HG03469 (cell line): ENCODE measurements around the gene RBL1.
"Not testable (repeated sequence)": the region's sequence is repeated elsewhere in the genome, so short reads cannot be mapped to it uniquely, and the experiment has no call there.

Experiments
- ATAC-seq: cut with Tn5 transposase; IDR thresholded peaks from one replicate; pipeline ENCODE4 v1.9.1; 2021; ENCODE audit warnings: mild to moderate bottlenecking, moderate library complexity, moderate number of reproducible peaks; ENCODE audit not compliant: unreplicated experiment

Gene RBL1

DNA sequence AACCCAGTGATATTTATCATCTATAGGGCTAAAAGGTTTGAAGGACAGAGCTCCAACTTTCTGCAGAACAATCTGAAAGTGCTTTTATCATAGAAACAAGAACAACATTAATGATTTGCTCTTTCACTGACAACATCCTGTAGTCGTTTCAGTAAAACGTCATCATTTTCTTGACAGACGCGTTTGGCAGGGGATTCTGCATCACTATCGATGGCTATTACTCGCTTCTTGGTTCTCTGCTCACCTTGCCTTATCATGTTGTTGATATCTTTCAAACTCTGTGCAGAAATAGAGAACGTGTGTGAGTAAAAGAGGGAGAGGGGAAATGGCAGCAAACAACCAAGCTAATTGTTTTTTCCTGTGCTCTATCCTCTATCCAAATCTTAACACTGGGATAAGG lies 97.1 kb downstream of the RBL1 start:
- ATAC-seq, result no peak

DNA sequence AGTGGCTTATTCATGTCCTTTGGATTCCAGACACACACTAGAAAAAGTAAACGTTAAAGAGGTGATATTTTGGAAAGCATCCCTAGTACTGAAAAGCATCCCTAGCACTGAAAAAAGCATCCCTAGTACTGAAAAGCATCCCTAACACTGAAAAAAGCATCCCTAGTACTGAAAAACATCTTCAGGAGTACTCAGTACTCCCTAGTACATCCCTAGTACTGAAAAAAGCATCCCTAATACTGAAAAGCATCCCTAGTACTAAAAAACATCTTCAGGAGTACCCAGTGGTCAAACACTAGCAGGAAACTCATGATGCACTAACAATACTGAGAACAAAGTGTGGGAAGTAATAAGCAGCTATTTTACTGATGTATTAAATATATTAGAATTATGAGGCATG lies 98.7 kb downstream of the RBL1 start:
- ATAC-seq, result no peak

DNA sequence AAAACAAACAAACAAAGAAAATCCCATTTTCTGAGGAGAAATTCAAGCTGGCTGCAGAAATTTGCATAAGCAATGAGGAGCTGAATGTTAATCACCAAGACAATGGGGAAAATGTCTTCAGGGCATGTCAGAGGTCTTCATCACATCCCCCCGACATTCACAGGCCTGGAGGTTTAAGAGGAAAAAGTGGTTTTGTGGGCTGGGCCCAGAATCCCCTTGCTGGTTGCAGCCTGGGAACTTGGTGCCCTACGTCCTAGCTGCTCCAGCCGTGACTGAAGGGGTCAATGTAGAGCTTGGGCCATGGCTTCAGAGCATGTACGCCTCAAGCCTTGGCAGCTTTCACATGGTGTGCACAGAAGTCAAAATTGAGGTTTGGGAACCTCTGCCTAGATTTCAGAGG lies 101.6 kb downstream of the RBL1 start:
- not testable (repeated sequence) for ATAC-seq

DNA sequence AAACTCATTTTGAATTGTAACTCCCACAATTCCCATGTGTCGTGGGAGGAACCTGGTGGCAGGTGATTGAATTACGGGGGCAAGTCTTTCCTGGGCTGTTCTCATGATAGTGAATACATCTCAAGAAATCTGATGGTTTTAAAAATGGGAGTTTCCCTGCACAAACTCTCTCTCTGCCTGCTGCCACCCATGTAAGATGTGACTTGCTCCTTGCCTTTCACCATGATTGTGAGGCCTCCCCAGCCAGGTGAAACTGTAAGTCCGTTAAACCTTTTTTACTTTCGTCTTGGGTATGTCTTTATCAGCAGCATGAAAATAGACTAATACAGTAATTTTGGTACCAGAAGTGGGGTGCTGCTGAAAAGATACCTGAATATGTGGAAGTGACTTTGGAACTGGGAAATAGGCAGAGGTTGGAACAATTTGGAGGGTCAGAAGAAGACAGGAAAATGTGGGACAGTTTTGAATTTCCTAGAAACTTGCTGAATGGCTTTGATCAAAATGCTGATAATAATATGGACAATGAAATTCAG lies 102.9 kb downstream of the RBL1 start:
- ATAC-seq, result no peak

DNA sequence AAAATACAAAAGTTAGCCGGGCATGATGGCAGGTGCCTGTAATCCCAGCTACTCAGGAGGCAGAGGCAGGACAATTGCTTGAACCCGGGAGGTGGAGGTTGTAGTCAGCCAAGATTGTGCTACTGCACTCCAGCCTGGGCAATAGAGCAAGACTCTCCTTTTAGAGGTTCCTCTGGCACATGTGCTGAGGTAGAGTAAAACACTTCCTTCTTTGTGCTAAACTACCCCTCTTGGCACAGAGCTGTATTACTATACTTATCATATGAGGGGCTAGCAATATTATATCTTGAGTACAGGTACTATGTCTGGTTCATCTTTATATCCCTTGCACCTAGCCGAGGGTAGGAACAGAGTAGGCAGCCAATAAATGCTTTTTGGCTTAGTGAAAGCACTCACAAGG lies 104.1 kb downstream of the RBL1 start:
- ATAC-seq, result no peak

DNA sequence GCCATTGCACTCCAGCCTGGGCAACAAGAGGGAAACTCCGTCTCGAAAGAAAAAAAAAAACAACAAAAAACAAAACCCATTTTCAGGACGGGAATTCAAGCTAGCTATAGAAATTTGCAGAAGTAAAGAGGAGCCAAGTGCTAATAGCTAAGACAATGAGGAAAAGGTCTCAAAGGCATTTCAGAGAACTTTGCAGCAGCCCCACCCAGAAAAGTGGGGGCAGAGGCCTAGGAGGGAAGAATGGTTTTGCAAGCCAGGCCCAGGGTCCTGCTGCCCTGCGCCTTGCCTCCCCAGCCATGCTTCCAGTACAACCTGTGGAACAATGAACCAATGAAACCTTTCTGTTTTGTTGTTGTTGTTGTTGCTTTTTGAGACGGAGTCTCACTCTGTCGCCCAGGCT lies 106.0 kb downstream of the RBL1 start:
- ATAC-seq, result no peak

DNA sequence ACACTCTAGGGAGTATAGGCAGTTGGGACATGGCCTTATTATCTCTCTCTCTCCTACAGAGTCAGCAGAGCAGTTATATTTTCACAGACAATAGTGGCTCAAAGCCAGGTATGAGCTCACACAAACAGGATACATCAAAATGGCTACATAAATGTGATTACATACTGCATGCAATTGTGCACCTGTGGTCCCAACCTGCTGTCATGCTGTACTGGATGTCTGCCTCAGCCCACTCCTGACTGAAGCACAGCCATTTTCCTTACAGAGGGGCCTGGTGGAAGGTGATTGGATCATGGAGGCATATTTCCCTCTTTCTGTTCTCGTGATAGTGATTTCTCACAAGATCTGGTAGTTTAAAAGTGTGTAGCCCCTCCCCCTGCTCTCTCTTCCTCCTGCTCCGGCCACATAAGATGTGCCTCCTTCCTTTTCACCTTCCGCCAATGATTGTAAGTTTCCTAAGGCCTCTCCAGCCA lies 107.3 kb downstream of the RBL1 start:
- no peak for ATAC-seq

DNA sequence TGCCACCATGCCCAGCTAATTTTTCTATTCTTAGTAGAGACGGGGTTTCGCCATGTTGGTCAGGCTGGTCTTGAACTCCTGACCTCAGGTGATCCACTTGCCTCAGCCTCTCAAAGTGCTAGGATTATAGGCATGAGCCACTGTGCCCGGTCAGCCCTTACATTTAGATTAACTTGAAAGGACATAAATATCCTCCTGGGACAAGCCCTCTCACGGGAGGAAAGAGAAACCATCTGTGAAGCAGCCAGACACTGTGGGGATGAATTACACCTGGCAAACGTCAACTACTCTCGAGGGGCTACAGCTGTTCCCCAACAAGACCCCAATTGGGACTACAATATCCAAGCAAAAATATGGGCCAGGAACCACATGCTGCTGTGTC lies 111.5 kb downstream of the RBL1 start:
- ATAC-seq, result no peak

DNA sequence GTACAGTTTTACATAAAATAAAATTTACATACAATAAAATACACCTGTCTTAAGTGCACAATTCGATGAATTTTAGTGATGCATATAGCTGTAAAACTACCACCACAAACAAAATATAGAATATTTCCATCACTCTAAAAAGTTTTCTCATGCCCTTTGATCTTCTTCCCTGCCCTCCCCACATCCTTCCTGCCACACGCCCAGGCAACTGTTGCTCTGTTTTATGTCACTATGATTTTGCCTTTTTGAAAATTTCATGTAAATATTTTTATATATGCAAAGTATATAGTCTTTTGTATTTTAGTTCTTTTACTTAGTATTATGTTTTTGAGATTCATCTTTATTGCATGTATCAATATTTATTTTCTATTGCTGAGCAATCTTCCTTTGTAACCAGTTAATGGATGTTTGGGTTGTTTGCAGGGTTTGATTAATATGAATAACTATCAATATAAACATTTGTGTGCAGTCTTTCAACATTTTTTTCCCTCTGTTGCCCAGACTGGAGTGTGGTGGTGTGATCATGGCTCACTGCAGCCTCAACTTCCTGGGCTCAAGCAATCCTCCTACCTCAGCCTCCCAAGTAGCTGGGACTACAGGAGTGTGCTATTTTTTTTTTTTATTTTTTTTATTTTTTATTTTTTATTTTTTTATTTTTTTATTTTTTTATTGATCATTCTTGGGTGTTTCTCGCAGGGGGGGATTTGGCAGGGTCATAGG lies 120.5 kb downstream of the RBL1 start:
- ATAC-seq, result no peak

DNA sequence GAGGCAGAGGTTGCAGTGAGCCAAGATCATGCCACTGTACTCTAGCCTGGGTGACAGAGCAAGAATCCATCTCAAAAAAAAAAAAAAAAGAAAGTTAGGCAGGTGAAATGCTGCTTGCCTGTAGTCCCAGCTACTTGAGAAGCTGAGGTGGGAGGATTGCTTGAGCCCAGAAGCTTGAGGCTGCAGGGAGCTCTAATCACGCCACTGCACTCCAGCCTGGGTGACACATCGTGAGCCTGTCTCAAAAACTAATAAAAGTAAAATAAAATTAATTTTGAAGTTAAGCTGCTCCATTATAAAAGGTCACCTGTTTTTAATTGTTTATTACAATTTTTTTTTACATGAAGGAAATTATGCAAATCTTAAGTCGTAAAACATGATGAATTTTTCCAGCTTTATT lies 121.1 kb downstream of the RBL1 start:
- no peak for ATAC-seq

DNA sequence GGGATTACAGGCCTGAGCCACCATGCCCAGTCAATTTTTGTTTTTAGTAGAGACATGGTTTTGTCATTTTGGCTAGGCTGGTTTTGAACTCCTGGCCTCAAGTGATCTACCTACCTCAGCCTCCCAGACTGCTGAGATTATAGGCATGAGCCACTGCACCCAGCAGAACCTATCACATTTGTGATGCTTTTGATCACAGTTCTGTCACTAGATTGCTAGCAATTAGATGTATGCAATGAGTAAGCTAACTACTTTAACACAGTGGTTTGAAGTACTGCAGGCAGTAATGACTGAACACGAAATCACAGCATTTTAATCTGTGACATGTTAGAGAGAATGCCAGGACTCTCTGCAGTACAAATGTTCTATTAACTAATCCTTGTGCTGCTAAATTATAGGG lies 124.7 kb downstream of the RBL1 start:
- no peak for ATAC-seq

DNA sequence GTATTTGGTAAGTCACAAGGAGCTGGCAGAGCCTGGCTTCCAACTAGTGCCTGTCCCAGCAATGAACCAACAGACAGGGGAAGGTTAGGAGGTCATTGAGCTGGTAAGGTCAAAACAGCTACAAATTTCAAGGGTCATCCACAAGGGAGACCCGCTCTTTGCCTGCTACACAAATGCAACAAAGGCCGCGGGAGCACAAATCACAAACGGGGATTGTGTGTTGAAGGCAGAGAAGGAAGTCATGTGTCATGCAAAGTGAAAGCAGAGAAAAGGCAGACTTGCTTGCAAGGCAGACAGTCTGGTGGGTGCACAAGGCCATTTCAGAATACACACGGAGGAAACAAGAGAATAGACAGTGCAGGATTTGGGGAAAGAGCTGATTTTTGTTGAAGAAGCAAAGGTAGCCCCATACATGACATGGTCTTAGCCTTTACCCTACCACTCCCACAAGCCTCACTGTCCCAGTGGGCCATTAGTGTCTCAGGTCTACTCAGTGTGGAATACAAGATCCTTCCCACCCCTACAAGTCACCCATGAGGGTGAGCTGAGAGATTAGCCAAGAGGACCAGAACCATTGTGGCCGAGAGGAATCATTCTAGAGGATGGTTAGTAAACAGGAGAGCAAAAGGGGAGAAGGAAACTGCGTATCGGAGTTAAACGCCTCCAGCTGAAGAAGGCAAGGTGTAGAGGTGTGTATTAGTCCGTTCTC lies 126.2 kb downstream of the RBL1 start:
- ATAC-seq, result no peak

DNA sequence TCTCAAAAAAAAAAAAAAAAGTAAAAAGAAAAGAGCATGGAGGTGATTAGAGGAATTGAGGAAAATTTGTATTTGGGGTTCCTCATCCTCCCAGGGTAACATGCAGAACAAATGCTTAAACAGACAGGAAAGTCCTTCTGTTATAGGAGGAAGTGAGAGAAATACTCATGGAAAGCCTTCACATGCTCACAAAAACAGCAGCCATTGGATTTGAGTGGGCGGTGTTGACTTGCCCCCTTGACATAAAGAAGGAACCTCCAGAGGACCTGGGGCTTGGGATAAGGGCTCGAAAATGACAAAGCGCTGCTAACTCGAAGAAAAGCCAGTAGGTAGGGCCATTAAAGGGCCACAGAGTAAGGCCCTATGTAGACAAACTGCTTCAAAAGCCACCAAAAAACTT lies 126.7 kb downstream of the RBL1 start:
- ATAC-seq, result no peak

DNA sequence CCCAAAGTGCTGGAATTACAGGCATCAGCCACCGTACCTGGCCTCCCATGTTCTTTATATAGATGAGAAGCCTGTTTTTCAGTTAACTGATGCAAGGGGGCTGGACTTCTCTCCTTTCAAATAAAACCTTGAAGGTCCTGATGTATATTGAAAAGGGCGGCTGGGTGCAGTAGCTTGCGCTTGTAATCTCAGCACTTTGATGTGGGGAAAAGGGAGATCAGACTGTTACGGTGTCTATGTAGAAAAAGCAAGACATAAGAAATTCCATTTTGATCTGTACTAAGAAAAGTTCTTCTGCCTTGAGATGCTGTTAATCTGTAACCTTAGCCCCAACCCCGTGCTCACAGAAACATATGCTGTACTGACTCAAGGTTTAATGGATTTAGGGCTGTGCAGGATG lies 128.2 kb downstream of the RBL1 start:
- ATAC-seq, result no peak

DNA sequence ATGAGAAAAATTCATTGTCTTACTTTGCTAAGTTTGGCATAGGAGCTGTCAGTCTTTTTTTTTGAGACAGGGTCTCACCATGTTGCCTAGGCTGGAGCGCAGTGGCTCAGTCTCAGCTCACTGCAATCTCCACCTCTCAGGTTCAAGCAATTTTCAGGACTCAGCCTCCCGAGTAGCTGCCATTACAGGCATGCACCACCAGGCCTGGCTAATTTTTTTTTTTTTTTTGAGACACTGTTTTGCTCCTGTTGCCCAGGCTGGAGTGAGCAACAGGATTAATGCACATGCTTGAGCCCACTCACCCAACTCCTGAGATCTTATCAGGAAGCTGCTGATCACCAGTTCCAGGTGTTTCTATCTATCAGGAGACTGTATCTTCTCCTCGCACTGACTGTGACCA lies 128.8 kb downstream of the RBL1 start:
- ATAC-seq, result not testable (repeated sequence)

DNA sequence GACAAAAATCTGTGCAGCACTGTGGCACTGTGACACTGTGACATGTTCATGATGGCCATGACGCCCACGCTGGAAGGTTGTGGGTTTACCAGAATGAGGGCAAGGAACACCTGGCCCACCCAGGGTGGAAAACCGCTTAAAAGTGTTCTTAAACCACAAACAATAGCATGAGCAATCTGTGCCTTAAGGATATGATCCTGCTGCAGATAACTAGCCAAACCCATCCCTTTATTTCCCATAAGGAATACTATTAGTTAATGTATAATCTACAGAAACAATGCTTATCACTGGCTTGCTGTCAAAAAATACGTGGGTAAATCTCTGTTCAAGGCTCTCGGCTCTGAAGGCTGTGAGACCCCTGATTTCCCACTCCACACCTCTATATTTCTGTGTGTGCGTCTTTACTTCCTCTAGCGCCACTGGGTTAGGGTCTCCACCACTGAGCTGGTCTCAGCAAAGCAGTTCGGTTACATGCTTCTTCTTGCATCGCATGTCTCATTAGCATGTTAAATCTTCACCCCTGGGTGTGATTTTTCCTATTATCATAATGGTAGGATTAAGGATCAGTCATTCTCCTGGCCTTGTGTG lies 133.3 kb downstream of the RBL1 start:
- ATAC-seq, result not testable (repeated sequence)

DNA sequence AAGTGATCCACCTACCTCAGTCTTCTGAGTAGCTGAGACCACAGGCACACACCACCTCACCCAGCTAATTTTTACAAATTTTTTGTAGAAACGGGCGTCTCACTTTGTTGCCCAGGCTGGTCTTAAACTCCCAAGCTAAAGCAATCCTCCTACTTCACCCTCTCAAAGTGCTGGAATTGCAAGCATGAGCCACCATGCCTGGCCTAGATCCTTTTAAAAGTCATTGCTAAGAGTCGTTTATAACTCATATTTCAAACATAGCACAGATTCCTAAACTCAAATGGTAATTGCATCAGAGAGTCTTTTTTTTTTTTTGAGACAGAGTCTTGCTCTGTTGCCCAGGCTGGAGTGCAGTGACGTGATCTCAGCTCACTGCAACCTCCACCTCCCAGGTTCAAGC lies 136.6 kb downstream of the RBL1 start:
- no peak for ATAC-seq

DNA sequence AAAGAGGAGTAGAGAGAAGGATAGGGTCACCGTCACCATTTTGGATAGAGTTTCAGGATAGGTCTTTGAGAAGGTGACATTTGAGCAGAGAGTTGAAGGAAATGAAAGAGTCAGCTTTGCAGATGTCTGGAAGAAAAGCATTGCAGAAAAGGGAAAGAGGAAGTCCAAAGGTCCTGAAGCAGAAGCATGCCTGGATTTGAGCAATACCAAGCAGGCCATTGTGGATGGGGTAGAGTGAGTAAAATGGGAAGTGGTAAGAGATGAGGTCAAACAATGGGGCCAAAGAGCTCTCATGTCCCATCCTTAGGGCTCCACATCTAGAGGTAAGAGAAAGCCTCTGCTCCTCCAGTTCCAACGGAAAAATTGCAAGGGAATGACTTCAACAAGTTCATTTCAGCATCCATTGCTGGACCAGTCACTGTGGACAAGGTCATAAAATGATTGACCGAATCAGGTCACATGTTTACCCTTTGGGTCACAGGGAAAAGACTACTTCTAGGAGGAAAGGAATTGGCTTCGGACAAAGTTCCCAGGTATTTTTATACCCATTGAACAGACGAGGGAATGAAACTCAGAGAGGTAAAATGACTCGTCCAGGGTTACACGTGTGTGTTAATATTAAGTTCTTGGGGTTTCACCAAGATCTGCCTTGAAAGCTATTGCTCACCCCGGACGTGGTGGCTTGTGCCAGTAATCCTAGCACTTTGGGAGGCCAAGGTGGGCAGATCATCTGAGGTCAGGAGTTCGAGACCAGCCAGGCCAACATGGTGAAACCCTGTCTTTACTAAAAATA lies 137.7 kb downstream of the RBL1 start:
- no peak for ATAC-seq

DNA sequence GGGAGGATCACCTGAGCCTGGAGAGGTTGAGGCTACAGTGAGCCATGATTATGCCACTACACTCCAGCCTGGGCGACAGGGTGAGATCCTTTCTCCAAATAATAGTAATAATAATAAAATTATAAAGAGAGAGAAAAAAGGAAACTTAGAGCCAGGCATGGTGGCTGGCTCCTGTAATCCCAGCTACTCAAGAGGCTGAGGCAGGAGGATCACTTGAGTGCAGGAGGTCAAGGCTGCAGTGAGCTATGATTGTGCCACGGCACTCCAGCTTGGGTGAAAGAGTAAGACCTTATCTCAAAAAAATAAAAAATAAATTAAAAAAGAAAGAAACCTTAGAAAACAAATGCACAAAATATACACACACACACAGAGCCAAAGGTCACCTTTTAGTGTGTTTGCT lies 139.1 kb downstream of the RBL1 start:
- ATAC-seq, result no peak

DNA sequence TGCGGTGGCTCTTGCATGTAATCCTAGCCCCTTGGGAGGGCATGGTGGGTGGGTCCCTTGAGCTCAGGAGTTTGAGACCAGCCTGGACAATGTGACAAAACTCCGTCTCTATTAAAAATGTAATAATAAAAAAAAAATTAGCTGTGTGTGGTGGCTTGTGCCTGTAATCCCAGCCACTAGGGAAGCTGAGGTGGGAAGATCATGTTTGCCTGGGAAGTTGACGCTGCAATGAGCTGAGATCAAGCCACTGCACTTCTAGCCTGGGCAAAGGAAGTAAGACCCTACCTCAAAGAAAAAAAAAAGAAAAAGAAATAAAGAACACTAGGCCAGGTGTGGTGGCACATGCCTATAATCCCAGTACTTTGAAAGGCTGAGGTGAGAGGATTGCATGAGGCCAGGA lies 139.8 kb downstream of the RBL1 start:
- no peak for ATAC-seq
